Neural cell (in vitro differentiated cells): ENCODE results near the gene DMXL2. TPM values are rescaled to one million over a fixed set of nuclear protein-coding genes. Genes with fewer than 3 reads are reported as not detected.

Source experiments
- H2AFZ ChIP-seq: fragments of 200-600, 300-800 bp; sonication (generic), shearing (Covaris generic); 2 replicates; pipeline ENCODE4 v1.6.0; 2014; ENCODE audit warnings: low read depth, mild to moderate bottlenecking, antibody characterized with exemption, low read length, moderate library complexity
- H3F3A ChIP-seq: fragments of 200-600 bp; shearing (Covaris generic); 2 replicates; pipeline ENCODE4 v1.6.1; 2016; ENCODE audit warnings: mild to moderate bottlenecking, moderate library complexity, mixed read lengths, antibody characterized with exemption, low read length; ENCODE audit not compliant: insufficient read depth, poor library complexity, severe bottlenecking
- H3K27ac ChIP-seq: fragments of 200-600, 300-800 bp; sonication (generic), shearing (Covaris generic); 2 replicates; pipeline ENCODE4 v1.5.1; 2014; ENCODE audit warnings: mild to moderate bottlenecking, low read length, moderate library complexity
- H3K27me3 ChIP-seq: fragments of 300-800, 200-600 bp; sonication (generic), shearing (Covaris generic); 2 replicates; pipeline ENCODE4 v1.6.0; 2014; ENCODE audit warnings: mild to moderate bottlenecking, low read depth, low read length, moderate library complexity; ENCODE audit not compliant: insufficient read depth
- H3K36me3 ChIP-seq: fragments of 300-800, 200-600 bp; sonication (generic), shearing (Covaris generic); 2 replicates; pipeline ENCODE4 v1.5.1; 2014; ENCODE audit warnings: mild to moderate bottlenecking, antibody characterized with exemption, low read length, moderate library complexity; ENCODE audit not compliant: insufficient read depth
- H3K4me2 ChIP-seq: fragments of 300-800, 200-600 bp; sonication (generic), shearing (Covaris generic); 2 replicates; pipeline ENCODE4 v1.6.0; 2014; ENCODE audit warnings: mild to moderate bottlenecking, low read length
- H3K4me3 ChIP-seq: fragments of 300-800, 200-600 bp; sonication (generic), shearing (Covaris generic); 2 replicates; pipeline ENCODE4 v1.5.1; 2014; ENCODE audit warnings: mild to moderate bottlenecking, low read length, moderate library complexity
- H3K79me2 ChIP-seq: fragments of 200-600 bp; shearing (Covaris generic); replicated peaks from 2 replicates; pipeline ENCODE4 v1.6.0; 2014; ENCODE audit warnings: mild to moderate bottlenecking, low read length, moderate library complexity; ENCODE audit not compliant: insufficient read depth
- H3K9ac ChIP-seq: fragments of 300-800, 200-600 bp; sonication (generic), shearing (Covaris generic); 2 replicates; pipeline ENCODE4 v1.6.1; 2016; ENCODE audit warnings: mild to moderate bottlenecking, low read length, mixed read lengths
- H3K9me2 ChIP-seq: fragments of 200-600 bp; shearing (Covaris generic); 2 replicates; pipeline ENCODE4 v1.6.1; 2016; ENCODE audit warnings: mild to moderate bottlenecking, low read length, mixed read lengths; ENCODE audit not compliant: insufficient read depth
- H3K9me3 ChIP-seq: fragments of 200-600, 300-800 bp; sonication (generic), shearing (Covaris generic); 2 replicates; pipeline ENCODE4 v1.6.1; 2016; ENCODE audit warnings: mild to moderate bottlenecking, mixed run types, low read length, moderate library complexity, mixed read lengths
- H4K20me1 ChIP-seq: fragments of 200-600 bp; shearing (Covaris generic); 2 replicates; pipeline ENCODE4 v1.6.1; 2016; ENCODE audit warnings: mild to moderate bottlenecking, mixed run types; ENCODE audit not compliant: insufficient read depth
- CTCF ChIP-seq: fragments of 450-650 bp; IDR thresholded peaks from 2 replicates; pipeline ENCODE4 v1.5.1; 2014; ENCODE audit warnings: antibody characterized with exemption, mild to moderate bottlenecking, moderate library complexity; ENCODE audit not compliant: poor library complexity, severe bottlenecking
- EP300 ChIP-seq: fragments of 450-650 bp; conservative IDR thresholded peaks from 2 replicates; pipeline ENCODE4 v1.6.1; 2014; ENCODE audit warnings: antibody characterized with exemption, mild to moderate bottlenecking, moderate library complexity; ENCODE audit not compliant: poor library complexity, severe bottlenecking
- EZH2 ChIP-seq: fragments of 200-600, 300-800 bp; shearing (Covaris generic), sonication (generic); IDR thresholded peaks from 2 replicates; pipeline ENCODE4 v1.6.1; 2014; ENCODE audit warnings: antibody characterized with exemption, low read length, borderline replicate concordance, mild to moderate bottlenecking; ENCODE audit not compliant: insufficient read depth, poor library complexity, severe bottlenecking
- MXI1 ChIP-seq: fragments of 450-650 bp; conservative IDR thresholded peaks from 2 replicates; pipeline ENCODE4 v1.6.1; 2014; ENCODE audit warnings: antibody characterized with exemption, mild to moderate bottlenecking; ENCODE audit not compliant: poor library complexity, severe bottlenecking
- POLR2AphosphoS5 ChIP-seq: IDR thresholded peaks from 2 replicates; pipeline ENCODE4 v1.6.1; 2012
- RAD21 ChIP-seq: fragments of 450-650 bp; conservative IDR thresholded peaks from 2 replicates; pipeline ENCODE4 v1.6.1; 2014; ENCODE audit warnings: antibody characterized with exemption, mild to moderate bottlenecking, moderate library complexity
- REST ChIP-seq: IDR thresholded peaks from 2 replicates; pipeline ENCODE4 v1.6.1; 2012; ENCODE audit warnings: borderline replicate concordance
- SMC3 ChIP-seq: fragments of 450-650 bp; conservative IDR thresholded peaks from 2 replicates; pipeline ENCODE4 v1.6.1; 2014; ENCODE audit warnings: antibody characterized with exemption, mild to moderate bottlenecking, moderate library complexity; ENCODE audit not compliant: poor library complexity
- TAF1 ChIP-seq: IDR thresholded peaks from 2 replicates; pipeline ENCODE4 v1.6.1; 2012; ENCODE audit warnings: low read depth
- polyA plus RNA-seq: library from polyadenylated mRNA; depleted of rRNA; stranded (reverse); fragments of >200 nt; gene quantifications from 2 replicates; pipeline ENCODE4 v1.2.3, GENCODE V29; 2014

The DMXL2 gene
- polyA plus RNA-seq, 1 donor from 2014 or later, result 176 TPM

GRCh38 chr15:51621155-51621765 lies 1.3 kb downstream of the DMXL2 start:
- Histone ChIP-seq H2AFZ (no peak overlapping the region), H3K4me3 (peak overlapping the region; percentile 94), H3K27me3 (no peaks in the 10 kb centered on the region), H3F3A (no peaks in the 10 kb centered on the region), H3K27ac (peak overlapping the region; percentile 88), H3K9ac (peak overlapping the region; percentile 94), H3K36me3 (no peaks in the 10 kb centered on the region), H3K4me2 (peak overlapping the region; percentile 91), H4K20me1 (no peaks in the 10 kb centered on the region), H3K79me2 (peaks cover 48% of the 10 kb centered on the region), H3K9me2 (no peaks in the 10 kb centered on the region), H3K9me3 (no peaks in the 10 kb centered on the region)
- TF ChIP-seq CTCF (no peak), SMC3 (no peak), EP300 (no peak), REST (no peak), RAD21 (no peak), EZH2 (no peak), MXI1 (no peak), TAF1 (no peak), POLR2AphosphoS5 (no peak)

- Histone ChIP-seq H3K4me2 (peak overlapping the region; percentile 91), H3K27me3 (no peaks in the 10 kb centered on the region), H3K79me2 (peaks cover 54% of the 10 kb centered on the region), H3K36me3 (no peaks in the 10 kb centered on the region), H3K4me3 (peak overlapping the region; percentile 94), H3K27ac (peak overlapping the region; percentile 88), H2AFZ (no peak overlapping the region), H3K9me3 (no peaks in the 10 kb centered on the region), H3F3A (no peaks in the 10 kb centered on the region), H3K9me2 (no peaks in the 10 kb centered on the region), H3K9ac (peak overlapping the region; percentile 94), H4K20me1 (no peaks in the 10 kb centered on the region)
- no peak for TF ChIP-seq TAF1
- no peak for TF ChIP-seq EZH2
- TF ChIP-seq POLR2AphosphoS5, result no peak
- TF ChIP-seq MXI1, result no peak
- TF ChIP-seq EP300, result no peak
Measured at GRCh38 chr15:51620641-51621040, 1.9 kb downstream of the DMXL2 start.
